HepG2 (cell line): Measurements from ENCODE around the gene EPHB3. TPM values are rescaled to one million over a fixed set of nuclear protein-coding genes. Genes with fewer than 3 reads are reported as not detected.
A peak's percentile ranks its signal among the peaks of the same experiment; 100 is the strongest.

ENCODE experiments used
- ATAC-seq: fragments of 200-7000 bp; cut with Tn5 transposase; 3 replicates; pipeline ENCODE4 v1.9.1; 2020; ENCODE audit warnings: mild to moderate bottlenecking, moderate library complexity
- BruUV-seq: library from RNA; stranded (reverse); fragments of 400-500 nt; replicated peaks from 2 replicates; lab custom pipeline; 2021; lab: Mats Ljungman, UMichigan
- CTCF ChIA-PET: fragments of 300-600 bp; formaldehyde crosslinking; extraction: SDS; loops from one replicate; lab custom pipeline; 2021; ENCODE audit warnings: low total read pairs, inconsistent platforms, low intra/inter-chr PET ratio; lab: Yijun Ruan, JAX
- POLR2A ChIA-PET: fragments of 350-600 bp; sonication (Branson Sonifier 250); formaldehyde crosslinking; loops from one replicate; lab custom pipeline; 2020; ENCODE audit warnings: antibody characterized with exemption, inconsistent platforms; lab: Yijun Ruan, JAX
- DNase-seq: peaks from one replicate; pipeline ENCODE4 v3.0.0-alpha.2; 2015; ENCODE audit warnings: low spot score
- FAIRE-seq: peaks from 3 replicates; lab custom pipeline; 2011; peaks lifted over from hg19 to GRCh38; lab: Jason Lieb, UNC
- H2AFZ ChIP-seq: one replicate; pipeline ENCODE4 v1.6.1; 2011; ENCODE audit warnings: low read length, inconsistent platforms
- H3K27ac ChIP-seq: fragments of 300-600 bp; 3 replicates; pipeline ENCODE4 v1.8.0; 2011; ENCODE audit warnings: mixed run types, mild to moderate bottlenecking, mixed read lengths, low read length, inconsistent platforms; ENCODE audit not compliant: insufficient read depth; ENCODE audit errors: extremely low read length
- H3K27me3 ChIP-seq, 2 experiments: fragments of 200-600 bp in 1 of 2; 2 replicates in 1 of 2; 3 replicates in 1 of 2; pipeline versions ENCODE4 v1.6.0 to v1.8.0; 2011; ENCODE audit warnings: low read length in 2 of 2, mild to moderate bottlenecking in 2 of 2, moderate library complexity in 2 of 2, inconsistent platforms in 1 of 2; ENCODE audit not compliant: insufficient read depth in 2 of 2, control insufficient read depth in 1 of 2
- H3K36me3 ChIP-seq, 2 experiments: fragments of 200-600 bp in 1 of 2; replicated peaks in 1 of 2; 2 replicates in 1 of 2; 3 replicates in 1 of 2; pipeline versions ENCODE4 v1.5.1 to v1.8.0; 2011; ENCODE audit warnings: low read length in 2 of 2, inconsistent platforms in 1 of 2; ENCODE audit not compliant: insufficient read depth in 2 of 2, control insufficient read depth in 1 of 2
- H3K4me1 ChIP-seq: 2 replicates; pipeline ENCODE4 v1.5.1; 2012; ENCODE audit warnings: low read length, inconsistent platforms; ENCODE audit not compliant: insufficient read depth
- H3K4me2 ChIP-seq: 2 replicates; pipeline ENCODE4 v1.6.0; 2011; ENCODE audit warnings: low read depth, low read length, inconsistent platforms
- H3K4me3 ChIP-seq, 3 experiments: fragments of 200-600 bp in 1 of 3; sonication (generic), shearing (Covaris generic) in 1 of 3; replicated peaks in 1 of 3; 2 replicates each; pipeline ENCODE4 v1.5.1; 2011 to 2016; ENCODE audit warnings: low read length in 3 of 3, inconsistent platforms in 2 of 3, low read depth in 2 of 3, mild to moderate bottlenecking in 2 of 3, control low read depth in 1 of 3, mixed read lengths in 1 of 3; ENCODE audit not compliant: insufficient read depth in 1 of 3
- H3K79me2 ChIP-seq: one replicate; pipeline ENCODE4 v1.6.1; 2011; ENCODE audit warnings: low read length, inconsistent platforms; ENCODE audit not compliant: insufficient read depth
- H3K9ac ChIP-seq: 2 replicates; pipeline ENCODE4 v1.6.0; 2011; ENCODE audit warnings: mild to moderate bottlenecking, low read depth, low read length, inconsistent platforms; ENCODE audit not compliant: insufficient read depth
- H3K9me3 ChIP-seq: 2 replicates; pipeline ENCODE4 v1.5.1; 2012; ENCODE audit warnings: mild to moderate bottlenecking, low read length
- H4K20me1 ChIP-seq: 2 replicates; pipeline ENCODE4 v1.6.0; 2011; ENCODE audit warnings: inconsistent platforms, mild to moderate bottlenecking, low read length, moderate library complexity; ENCODE audit not compliant: insufficient read depth
- GPN1 ChIP-seq: sonication (generic); formaldehyde crosslinking; IDR thresholded peaks from 2 replicates; pipeline ENCODE4 v1.5.1; 2020; ENCODE audit warnings: missing genetic modification reagents, borderline replicate concordance
- MTF1 ChIP-seq: sonication (generic); formaldehyde crosslinking; IDR thresholded peaks from 2 replicates; pipeline ENCODE4 v1.5.0; 2020; ENCODE audit warnings: missing genetic modification reagents
- YEATS2 ChIP-seq: sonication (generic); formaldehyde crosslinking; IDR thresholded peaks from 2 replicates; pipeline ENCODE4 v1.4.0; 2020; ENCODE audit warnings: missing genetic modification reagents, borderline replicate concordance
- ZNF441 ChIP-seq: sonication (generic); formaldehyde crosslinking; IDR thresholded peaks from 2 replicates; pipeline ENCODE4 v1.7.0; 2021; ENCODE audit warnings: missing genetic modification reagents, borderline replicate concordance
- ZNF501 ChIP-seq: sonication (generic); formaldehyde crosslinking; IDR thresholded peaks from 2 replicates; pipeline ENCODE4 v1.5.1; 2020; ENCODE audit warnings: mild to moderate bottlenecking, moderate library complexity, missing genetic modification reagents
- ZNF598 ChIP-seq: sonication (generic); formaldehyde crosslinking; IDR thresholded peaks from 2 replicates; pipeline ENCODE4 v1.5.1; 2020; ENCODE audit warnings: mild to moderate bottlenecking, missing genetic modification reagents, borderline replicate concordance
- WGBS: methylation state at CpG from one replicate; pipeline ENCODE4 v1.1.6; 2017; ENCODE audit warnings: low lambda C conversion rate; 5-methylcytosine and 5-hydroxymethylcytosine counted together
- in situ Hi-C: cut with HindIII; loops from 2 replicates; pipeline ENCODE4 v1.10.0; 2017; ENCODE audit warnings: low pct_unique_long_range_greater_than_20kb; ENCODE audit not compliant: extremely low pct_ligation_motif_present
- intact Hi-C: fragments of 100-400 bp; cut with micrococcal nuclease; formaldehyde crosslinking; loops from one replicate; pipeline ENCODE4 v1.10.0; 2022; ENCODE audit not compliant: unreplicated experiment
- polyA plus RNA-seq, 8 experiments: library from polyadenylated mRNA; depleted of rRNA in 3 of 8; stranded (reverse) in 7 of 8; unstranded in 1 of 8; fragments of >200 nt; fragmentation: Illumina TruSeq in 4 of 8; extraction: Trizol in 4 of 8; gene quantifications; 2 replicates each; pipeline versions ENCODE4 v1.2.1 to v1.2.3, GENCODE V29; 2011 to 2016; ENCODE audit warnings: low read depth in 4 of 8, missing spikeins in 1 of 8, mixed read lengths in 1 of 8; ENCODE audit not compliant: insufficient read depth in 1 of 8
- total RNA-seq, 5 experiments: library from RNA; depleted of rRNA; stranded (reverse); fragments of >200 nt; fragmentation: Illumina TruSeq; extraction: Trizol; gene quantifications; 2 replicates each; pipeline ENCODE4 v1.2.3, GENCODE V29; 2016; ENCODE audit warnings: low read depth in 1 of 5
- TF ChIP-seq, protein P1 (sequence below): sonication (generic); formaldehyde crosslinking; conservative IDR thresholded peaks from 2 replicates; pipeline ENCODE4 v1.4.0; 2020; ENCODE audit warnings: missing genetic modification reagents
- TF ChIP-seq, protein P2 (sequence below): IDR thresholded peaks from 2 replicates; pipeline ENCODE4 v1.6.1; 2016; ENCODE audit warnings: missing genetic modification reagents, missing compliant biosample characterization
- TF ChIP-seq, protein P3 (sequence below): sonication (generic); IDR thresholded peaks from 2 replicates; pipeline ENCODE4 v1.6.1; 2016; ENCODE audit warnings: low read depth, borderline replicate concordance

The EPHB3 gene
- total and polyA plus RNA-seq, 2 of the 13 experiments (the other 11 are each of a cell fraction or from before 2014, with no cell fraction given): 0.01 TPM; not detected in 1

DNA sequence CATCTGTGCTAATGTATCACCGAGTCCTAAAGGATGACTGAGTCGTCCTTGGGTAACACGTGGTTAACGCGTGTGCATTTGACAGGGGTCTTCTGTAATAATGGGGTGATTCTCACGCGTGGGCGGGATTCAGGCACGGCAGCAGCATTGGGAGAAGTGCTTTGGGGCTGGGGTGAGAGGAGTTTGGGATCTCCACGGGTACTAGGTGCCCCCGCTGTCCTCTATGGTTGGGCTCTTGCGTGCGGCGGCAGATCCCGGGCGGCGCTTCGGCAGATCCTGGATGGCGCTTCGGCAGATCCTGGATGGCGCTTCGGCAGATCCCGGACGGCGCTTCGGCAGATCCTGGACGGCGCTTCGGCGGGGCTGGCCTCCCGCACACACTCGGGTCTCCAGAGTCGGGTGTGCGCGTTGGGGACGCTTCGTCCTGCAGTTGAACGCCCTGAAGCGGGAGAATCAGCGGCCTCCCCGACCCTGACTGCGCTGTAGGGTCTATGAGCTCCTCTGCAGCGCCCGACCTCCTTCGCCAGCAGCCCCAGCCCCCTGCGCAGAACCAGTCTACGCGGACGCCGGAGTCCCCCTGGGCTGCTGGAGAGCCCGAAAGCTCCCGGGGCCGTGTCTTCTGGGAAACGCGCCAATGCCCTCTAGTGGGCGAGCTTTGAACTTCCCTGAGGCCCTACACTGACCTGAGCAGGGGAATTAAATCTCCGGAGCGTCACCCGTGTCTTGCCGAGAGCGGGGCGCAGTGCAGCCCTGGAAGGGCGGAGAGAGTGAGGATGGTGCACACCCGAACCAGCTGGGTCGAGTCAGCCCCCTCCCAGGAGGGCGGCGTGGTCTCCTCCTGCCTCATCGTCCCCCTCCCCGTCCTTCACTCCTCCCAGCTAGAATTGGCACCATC, 48.1 kb upstream of the EPHB3 start (continued):
- TF ChIP-seq GPN1 (CRISPR knock-in tag): no peak
- TF ChIP-seq, protein P1, sequence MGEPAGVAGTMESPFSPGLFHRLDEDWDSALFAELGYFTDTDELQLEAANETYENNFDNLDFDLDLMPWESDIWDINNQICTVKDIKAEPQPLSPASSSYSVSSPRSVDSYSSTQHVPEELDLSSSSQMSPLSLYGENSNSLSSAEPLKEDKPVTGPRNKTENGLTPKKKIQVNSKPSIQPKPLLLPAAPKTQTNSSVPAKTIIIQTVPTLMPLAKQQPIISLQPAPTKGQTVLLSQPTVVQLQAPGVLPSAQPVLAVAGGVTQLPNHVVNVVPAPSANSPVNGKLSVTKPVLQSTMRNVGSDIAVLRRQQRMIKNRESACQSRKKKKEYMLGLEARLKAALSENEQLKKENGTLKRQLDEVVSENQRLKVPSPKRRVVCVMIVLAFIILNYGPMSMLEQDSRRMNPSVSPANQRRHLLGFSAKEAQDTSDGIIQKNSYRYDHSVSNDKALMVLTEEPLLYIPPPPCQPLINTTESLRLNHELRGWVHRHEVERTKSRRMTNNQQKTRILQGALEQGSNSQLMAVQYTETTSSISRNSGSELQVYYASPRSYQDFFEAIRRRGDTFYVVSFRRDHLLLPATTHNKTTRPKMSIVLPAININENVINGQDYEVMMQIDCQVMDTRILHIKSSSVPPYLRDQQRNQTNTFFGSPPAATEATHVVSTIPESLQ (CRISPR knock-in tag): no peak
- no peak for TF ChIP-seq MTF1 (CRISPR knock-in tag)
- TF ChIP-seq, protein P2, sequence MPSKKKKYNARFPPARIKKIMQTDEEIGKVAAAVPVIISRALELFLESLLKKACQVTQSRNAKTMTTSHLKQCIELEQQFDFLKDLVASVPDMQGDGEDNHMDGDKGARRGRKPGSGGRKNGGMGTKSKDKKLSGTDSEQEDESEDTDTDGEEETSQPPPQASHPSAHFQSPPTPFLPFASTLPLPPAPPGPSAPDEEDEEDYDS (CRISPR knock-in tag): no peak
- TF ChIP-seq ZNF501 (CRISPR knock-in tag): peak; percentile 82
- no peak for TF ChIP-seq ZNF441
- TF ChIP-seq YEATS2 (CRISPR knock-in tag): 0 out of 2 replicates have a peak, but pooled peaks have one; percentile 16

DNA sequence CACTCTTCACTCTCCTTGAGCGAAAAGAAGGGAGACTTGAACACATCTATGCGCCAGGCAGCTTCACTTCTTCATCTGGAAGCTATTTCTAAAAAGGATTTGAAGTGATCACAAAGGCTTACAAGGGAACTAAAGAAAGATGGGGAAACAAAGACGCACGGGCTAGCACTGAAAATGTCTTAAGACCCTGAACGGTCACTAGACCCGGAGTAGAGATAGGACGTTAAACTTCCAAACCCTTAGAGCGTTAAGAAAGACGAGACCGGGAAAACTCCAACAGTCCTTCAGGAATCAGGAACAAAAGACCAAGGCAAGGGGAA, 47.5 kb upstream of the EPHB3 start:
- no peak for FAIRE-seq
- intact Hi-C loops (no loop called here), in situ Hi-C loops (loop anchor here (10.0 kb wide), 1 partner anchor 139 kb away; the partner anchor contains the start of gene THPO)
- peaks cover 7 to 52% of the 10 kb centered on the region in 2 experiments; a peak in 4 of 5 replicates for H3K27me3 ChIP-seq
- CTCF ChIA-PET: interaction anchor here (0.8 to 2.1 kb wide), 4 partner anchors 45 to 168 kb away, joined by 3 to 20 read pairs (median 7); no protein-coding TSS in a partner anchor
- BruUV-seq: no TSS peak
- no peak overlapping the region for H3K4me3 ChIP-seq
- no peaks in the 10 kb centered on the region; the same call in 1 of the 2 replicates for H3K4me1 ChIP-seq
- ATAC-seq: no peak
- H3K27ac ChIP-seq: no peak overlapping the region
- H3K79me2 ChIP-seq: no peaks in the 10 kb centered on the region
- H2AFZ ChIP-seq: no peak overlapping the region
- H3K4me2 ChIP-seq: 0 out of 2 replicates have a peak overlapping the region, but pooled peaks have one; percentile 87
- no peaks in the 10 kb centered on the region for H3K9me3 ChIP-seq
- no peak for DNase-seq
- WGBS: 52% methylated on average over 10 of the region's 10 CpGs
- H4K20me1 ChIP-seq: no peaks in the 10 kb centered on the region
- H3K9ac ChIP-seq: no peak overlapping the region
- POLR2A ChIA-PET: interaction anchor here (0.9 to 1.5 kb wide), 3 partner anchors 137 to 144 kb away, joined by 3 to 21 read pairs (median 3); no protein-coding TSS in a partner anchor
- H3K36me3 ChIP-seq: no peaks in the 10 kb centered on the region
- TF ChIP-seq, protein P3, sequence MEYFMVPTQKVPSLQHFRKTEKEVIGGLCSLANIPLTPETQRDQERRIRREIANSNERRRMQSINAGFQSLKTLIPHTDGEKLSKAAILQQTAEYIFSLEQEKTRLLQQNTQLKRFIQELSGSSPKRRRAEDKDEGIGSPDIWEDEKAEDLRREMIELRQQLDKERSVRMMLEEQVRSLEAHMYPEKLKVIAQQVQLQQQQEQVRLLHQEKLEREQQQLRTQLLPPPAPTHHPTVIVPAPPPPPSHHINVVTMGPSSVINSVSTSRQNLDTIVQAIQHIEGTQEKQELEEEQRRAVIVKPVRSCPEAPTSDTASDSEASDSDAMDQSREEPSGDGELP: no peak
- no peak for TF ChIP-seq ZNF598 (CRISPR knock-in tag)
